Thoracic aorta (tissue), 2 donors: ENCODE results near the gene PPFIBP2. TPM values are rescaled to one million over a fixed set of nuclear protein-coding genes. Genes with fewer than 3 reads are reported as not detected.

Experiments used
- ATAC-seq: fragments of 150-250 bp; one replicate; pipeline ENCODE4 v1.8.0; 2017; ENCODE audit warnings: low read depth; ENCODE audit not compliant: insufficient number of reproducible peaks, low FRiP score
- DNase-seq: peaks from one replicate; pipeline ENCODE4 v3.0.0-alpha.2; 2020; ENCODE audit warnings: low spot score
- H3K27ac ChIP-seq, 2 donors: fragments of 200-600 bp; sonication (generic); 1 replicate in 1 of 2; 2 replicates in 1 of 2; pipeline ENCODE4 v1.5.1; 2016; ENCODE audit warnings: mild to moderate bottlenecking in 2 of 2, moderate library complexity in 2 of 2
- H3K27me3 ChIP-seq: fragments of 200-600 bp; sonication (generic); replicated peaks from 2 replicates; pipeline ENCODE4 v1.6.0; 2016; ENCODE audit warnings: mild to moderate bottlenecking; ENCODE audit not compliant: insufficient read depth
- H3K36me3 ChIP-seq: fragments of 200-600 bp; sonication (generic); one replicate; pipeline ENCODE4 v1.5.1; 2016
- H3K4me1 ChIP-seq, 2 donors: fragments of 200-600 bp; sonication (generic); 1 replicate in 1 of 2; 2 replicates in 1 of 2; pipeline versions ENCODE4 v1.5.1 to v1.6.0; 2016; ENCODE audit warnings: low read depth in 2 of 2, mild to moderate bottlenecking in 1 of 2; ENCODE audit not compliant: control insufficient read depth in 1 of 2
- H3K4me3 ChIP-seq: fragments of 200-600 bp; sonication (generic); 2 replicates; pipeline ENCODE4 v1.5.1; 2016; ENCODE audit warnings: mild to moderate bottlenecking
- H3K9me3 ChIP-seq: fragments of 200-600 bp; sonication (generic); 2 replicates; pipeline ENCODE4 v1.5.1; 2016
- CTCF ChIP-seq: fragments of 200-600 bp; sonication (generic); IDR thresholded peaks from one replicate; pipeline ENCODE4 v1.5.1; 2019; ENCODE audit warnings: antibody characterized with exemption
- total RNA-seq, 2 donors: library from RNA; depleted of rRNA; stranded (reverse); fragments of >200 nt; gene quantifications; one replicate each; pipeline versions ENCODE4 v1.1.0 to v1.2.3, GENCODE V29; 2016

Gene PPFIBP2
- total RNA-seq, 2 donors from 2014 or later: 43.5 to 48.9 TPM

- Histone ChIP-seq H3K36me3 (no peaks in the 10 kb centered on the region), H3K27me3 (no peaks in the 10 kb centered on the region), H3K4me1 (peaks cover 34 to 84% of the 10 kb centered on the region in 2 donors), H3K9me3 (no peaks in the 10 kb centered on the region), H3K27ac (peak overlapping the region in 1 of 2 donors; percentile 91), H3K4me3 (peak overlapping the region; percentile 2)
- ATAC-seq: no peak
- DNase-seq: no peak
- TF ChIP-seq CTCF: no peak
Observed at GRCh38 chr11:7579361-7579791, 65.6 kb downstream of the PPFIBP2 start.

GRCh38 chr11:7581021-7581590, 67.3 kb downstream of the PPFIBP2 start:
- H3K27me3 ChIP-seq: no peaks in the 10 kb centered on the region
- ATAC-seq: no peak
- no peak overlapping the region for H3K4me3 ChIP-seq
- DNase-seq: no peak
- H3K4me1 ChIP-seq: peaks cover 33 to 90% of the 10 kb centered on the region in 2 donors
- H3K36me3 ChIP-seq: no peaks in the 10 kb centered on the region
- no peaks in the 10 kb centered on the region for H3K9me3 ChIP-seq
- H3K27ac ChIP-seq: no peak overlapping the region
- TF ChIP-seq CTCF: no peak

- H3K4me3 ChIP-seq: no peak overlapping the region
- ATAC-seq: no peak
- no peak for DNase-seq
- peaks cover 31 to 91% of the 10 kb centered on the region in 2 donors for H3K4me1 ChIP-seq
- H3K9me3 ChIP-seq: no peaks in the 10 kb centered on the region
- H3K27ac ChIP-seq: peak overlapping the region in 1 of 2 donors; percentile 54
- TF ChIP-seq CTCF: no peak
- H3K36me3 ChIP-seq: no peaks in the 10 kb centered on the region
- no peaks in the 10 kb centered on the region for H3K27me3 ChIP-seq
Observed at GRCh38 chr11:7582338-7582985, 68.7 kb downstream of the PPFIBP2 start.

- H3K9me3 ChIP-seq: no peaks in the 10 kb centered on the region
- H3K27ac ChIP-seq: peak overlapping the region in 1 of 2 donors; percentile 54
- TF ChIP-seq CTCF: no peak
- H3K27me3 ChIP-seq: no peaks in the 10 kb centered on the region
- DNase-seq (no peak), ATAC-seq (no peak)
- H3K4me3 ChIP-seq: no peak overlapping the region
- peaks cover 27 to 96% of the 10 kb centered on the region in 2 donors for H3K4me1 ChIP-seq
- no peaks in the 10 kb centered on the region for H3K36me3 ChIP-seq
Observed at GRCh38 chr11:7583248-7583647, 69.4 kb downstream of the PPFIBP2 start.

GRCh38 chr11:7584910-7585309, 71.1 kb downstream of the PPFIBP2 start:
- no peak for TF ChIP-seq CTCF
- H3K36me3 ChIP-seq: no peaks in the 10 kb centered on the region
- no peaks in the 10 kb centered on the region for H3K9me3 ChIP-seq
- DNase-seq: no peak
- peak overlapping the region; percentile 49 to 54 for H3K27ac ChIP-seq
- ATAC-seq: peak; percentile 52
- no peaks in the 10 kb centered on the region for H3K27me3 ChIP-seq
- peaks cover 13 to 83% of the 10 kb centered on the region in 2 donors for H3K4me1 ChIP-seq
- no peak overlapping the region for H3K4me3 ChIP-seq
